WTC11 (cell line): Measurements from ENCODE around the gene ATG16L1. TPM values are rescaled to one million over a fixed set of nuclear protein-coding genes. Genes with fewer than 3 reads are reported as not detected.

Experiments used
- ATAC-seq: fragments of 200-7000 bp; cut with Tn5 transposase; 2 replicates; pipeline ENCODE4 v1.10.0; 2021; ENCODE audit warnings: mild to moderate bottlenecking, moderate library complexity
- CTCF ChIA-PET: fragments of 300-600 bp; sonication (Branson Sonifier 250); formaldehyde crosslinking; loops from one replicate; lab custom pipeline; 2021; ENCODE audit warnings: antibody characterized with exemption; lab: Charles Lee
- POLR2A ChIA-PET: fragments of 350-600 bp; sonication (Branson Sonifier 250); formaldehyde crosslinking; loops from one replicate; lab custom pipeline; 2021; ENCODE audit warnings: antibody characterized with exemption; lab: Charles Lee
- DNase-seq: peaks from one replicate; pipeline ENCODE4 v3.0.0; 2021; ENCODE audit warnings: low spot score
- H3K27ac Mint-ChIP-seq: 2 replicates; pipeline ENCODE4 v1.8.0; 2021; ENCODE audit warnings: mixed read lengths
- H3K27me3 Mint-ChIP-seq: 2 replicates; pipeline ENCODE4 v1.8.0; 2021; ENCODE audit warnings: low read depth, mild to moderate bottlenecking, moderate library complexity, mixed read lengths
- H3K36me3 Mint-ChIP-seq: 2 replicates; pipeline ENCODE4 v1.8.0; 2021; ENCODE audit warnings: mixed read lengths
- H3K4me1 Mint-ChIP-seq: 2 replicates; pipeline ENCODE4 v1.8.0; 2022; ENCODE audit warnings: mixed read lengths
- H3K4me3 Mint-ChIP-seq: 2 replicates; pipeline ENCODE4 v1.8.0; 2021; ENCODE audit warnings: mild to moderate bottlenecking, moderate library complexity, mixed read lengths
- H3K9me3 Mint-ChIP-seq: 2 replicates; pipeline ENCODE4 v1.8.0; 2021; ENCODE audit warnings: mixed read lengths
- ATF1 ChIP-seq: sonication (generic); formaldehyde crosslinking; IDR thresholded peaks from 2 replicates; pipeline ENCODE4 v1.8.1; 2023; ENCODE audit warnings: mild to moderate bottlenecking, moderate library complexity, missing genetic modification reagents
- CREB1 ChIP-seq: sonication (generic); formaldehyde crosslinking; IDR thresholded peaks from 2 replicates; pipeline ENCODE4 v1.8.0; 2023; ENCODE audit warnings: mild to moderate bottlenecking, missing genetic modification reagents
- EMX1 ChIP-seq: fragments of 250-450 bp; sonication (Bioruptor Pico); IDR thresholded peaks from 2 replicates; pipeline ENCODE4 v1.8.0; 2021; ENCODE audit warnings: mild to moderate bottlenecking
- ESRRA ChIP-seq: sonication (generic); formaldehyde crosslinking; IDR thresholded peaks from 2 replicates; pipeline ENCODE4 v1.8.1; 2022; ENCODE audit warnings: mild to moderate bottlenecking, missing genetic modification reagents, borderline replicate concordance
- GABPB1 ChIP-seq: sonication (generic); formaldehyde crosslinking; IDR thresholded peaks from 2 replicates; pipeline ENCODE4 v1.8.1; 2023; ENCODE audit warnings: mild to moderate bottlenecking, missing genetic modification reagents
- IRF2 ChIP-seq: sonication (generic); formaldehyde crosslinking; IDR thresholded peaks from 2 replicates; pipeline ENCODE4 v1.8.0; 2022; ENCODE audit warnings: low read depth, missing genetic modification reagents, borderline replicate concordance
- JUN ChIP-seq: sonication (generic); formaldehyde crosslinking; IDR thresholded peaks from 2 replicates; pipeline ENCODE4 v1.8.0; 2023; ENCODE audit warnings: mild to moderate bottlenecking, missing genetic modification reagents
- NFE2L1 ChIP-seq: sonication (generic); formaldehyde crosslinking; IDR thresholded peaks from 2 replicates; pipeline ENCODE4 v1.8.1; 2023; ENCODE audit warnings: missing genetic modification reagents
- NR1H2 ChIP-seq: sonication (generic); formaldehyde crosslinking; IDR thresholded peaks from 2 replicates; pipeline ENCODE4 v1.9.0; 2021; ENCODE audit warnings: mild to moderate bottlenecking, moderate library complexity, missing genetic modification reagents
- PRRX2 ChIP-seq: fragments of 250-450 bp; sonication (Bioruptor Pico); IDR thresholded peaks from 2 replicates; pipeline ENCODE4 v1.8.0; 2021; ENCODE audit warnings: mild to moderate bottlenecking
- RELA ChIP-seq: sonication (generic); formaldehyde crosslinking; IDR thresholded peaks from 2 replicates; pipeline ENCODE4 v1.8.1; 2022; ENCODE audit warnings: missing genetic modification reagents, mild to moderate bottlenecking, borderline replicate concordance
- TEAD1 ChIP-seq: sonication (generic); formaldehyde crosslinking; IDR thresholded peaks from 2 replicates; pipeline ENCODE4 v1.8.0; 2022; ENCODE audit warnings: mild to moderate bottlenecking, missing genetic modification reagents
- ZBTB21 ChIP-seq: sonication (generic); formaldehyde crosslinking; IDR thresholded peaks from 2 replicates; pipeline ENCODE4 v1.8.1; 2023; ENCODE audit warnings: mild to moderate bottlenecking, missing genetic modification reagents, borderline replicate concordance
- ZNF138 ChIP-seq: sonication (generic); formaldehyde crosslinking; conservative IDR thresholded peaks from 2 replicates; pipeline ENCODE4 v1.8.1; 2022; ENCODE audit warnings: mild to moderate bottlenecking, moderate library complexity, missing genetic modification reagents
- ZNF219 ChIP-seq: sonication (generic); formaldehyde crosslinking; IDR thresholded peaks from 2 replicates; pipeline ENCODE4 v1.8.0; 2023; ENCODE audit warnings: missing genetic modification reagents, mild to moderate bottlenecking, borderline replicate concordance
- ZNF423 ChIP-seq: fragments of 250-450 bp; sonication (Bioruptor Pico); IDR thresholded peaks from 2 replicates; pipeline ENCODE4 v2.1.2; 2022; ENCODE audit warnings: mild to moderate bottlenecking, moderate library complexity
- ZNF671 ChIP-seq: fragments of 250-450 bp; sonication (Bioruptor Pico); IDR thresholded peaks from 2 replicates; pipeline ENCODE4 v1.8.0; 2021; ENCODE audit warnings: mild to moderate bottlenecking
- total RNA-seq: library from RNA; stranded (reverse); gene quantifications from 3 replicates; pipeline ENCODE4 v1.2.3, GENCODE V29; 2021
- TF ChIP-seq, protein P1 (sequence below): fragments of 250-450 bp; sonication (Bioruptor Pico); IDR thresholded peaks from 2 replicates; pipeline ENCODE4 v1.9.0; 2021; ENCODE audit warnings: mild to moderate bottlenecking
- TF ChIP-seq, protein P2 (sequence below): fragments of 200-600 bp; IDR thresholded peaks from 2 replicates; pipeline ENCODE4 v1.8.0; 2022; ENCODE audit warnings: antibody characterized with exemption
- TF ChIP-seq, protein P3 (sequence below): sonication (generic); formaldehyde crosslinking; IDR thresholded peaks from 2 replicates; pipeline ENCODE4 v1.8.1; 2022; ENCODE audit warnings: missing genetic modification reagents, borderline replicate concordance
- TF ChIP-seq, protein P4 (sequence below): sonication (generic); formaldehyde crosslinking; IDR thresholded peaks from 2 replicates; pipeline ENCODE4 v1.8.1; 2022; ENCODE audit warnings: mild to moderate bottlenecking, moderate library complexity, missing genetic modification reagents
- TF ChIP-seq, protein P5 (sequence below): sonication (generic); formaldehyde crosslinking; IDR thresholded peaks from 2 replicates; pipeline ENCODE4 v1.8.1; 2023; ENCODE audit warnings: mild to moderate bottlenecking, missing genetic modification reagents, borderline replicate concordance
- TF ChIP-seq, protein P6 (sequence below): sonication (generic); formaldehyde crosslinking; conservative IDR thresholded peaks from 2 replicates; pipeline ENCODE4 v1.8.1; 2022; ENCODE audit warnings: mild to moderate bottlenecking, missing genetic modification reagents
- TF ChIP-seq, protein P7 (sequence below): sonication (generic); formaldehyde crosslinking; IDR thresholded peaks from 2 replicates; pipeline ENCODE4 v1.8.0; 2022; ENCODE audit warnings: mild to moderate bottlenecking, missing genetic modification reagents

ATG16L1 gene
- total RNA-seq, 1 experiment from 2014 or later = 31.8 TPM

DNA sequence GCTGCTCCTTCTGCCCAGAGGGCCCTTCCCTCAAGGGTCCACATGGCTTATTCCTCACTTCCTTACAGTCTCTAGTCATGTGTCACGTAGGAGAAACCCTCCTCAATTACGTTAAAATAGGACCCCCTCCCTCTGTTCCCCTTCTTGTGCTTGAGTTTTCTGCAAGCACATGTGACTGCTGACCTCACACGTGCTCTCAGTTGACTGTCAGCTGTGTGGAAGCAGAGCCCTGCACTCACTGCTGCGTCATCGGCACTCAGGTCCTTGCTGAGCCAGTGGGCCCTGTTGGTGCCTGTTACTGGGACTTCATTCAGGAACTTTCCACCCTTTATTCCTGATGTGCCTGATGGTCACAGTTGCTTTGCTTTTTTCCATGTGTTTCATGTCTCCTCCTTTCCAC lies 11.1 kb downstream of the ATG16L1 start (continued):
- no peak for TF ChIP-seq IRF2 (CRISPR knock-in tag)
- TF ChIP-seq ZNF219 (CRISPR knock-in tag) = no peak
- TF ChIP-seq ATF1 (CRISPR knock-in tag) = no peak
- TF ChIP-seq, all 79 proteins: peak for 0

DNA sequence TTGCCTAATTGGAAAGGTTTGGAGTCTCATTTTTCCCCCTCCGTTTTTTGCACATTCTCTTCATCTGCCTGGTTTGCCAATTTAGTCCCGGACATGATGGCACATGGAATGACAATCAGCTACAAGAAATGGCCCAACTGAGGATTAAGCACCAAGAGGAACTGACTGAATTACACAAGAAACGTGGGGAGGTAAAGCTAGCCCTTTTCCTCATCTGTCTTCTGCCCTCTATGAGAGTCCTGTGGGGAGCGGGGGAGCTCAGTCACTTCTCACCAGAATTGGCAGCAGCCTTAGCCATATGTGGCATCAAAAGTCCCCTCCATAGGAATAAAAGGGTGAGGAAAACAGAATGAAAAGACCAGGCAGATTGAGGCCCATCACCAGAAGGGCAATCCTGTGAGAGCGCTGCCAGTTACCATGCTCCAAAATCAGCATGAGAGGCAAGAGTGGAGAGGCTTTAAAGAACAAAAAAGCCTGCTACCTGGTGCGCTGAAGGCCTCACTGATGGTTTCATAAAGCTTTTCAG lies 11.6 kb downstream of the ATG16L1 start:
- TF ChIP-seq NR1H2 (CRISPR knock-in tag) (no peak), TEAD1 (CRISPR knock-in tag) (no peak), ESRRA (CRISPR knock-in tag) (no peak), RELA (CRISPR knock-in tag) (no peak), NFE2L1 (CRISPR knock-in tag) (no peak), PRRX2 (no peak), ZNF671 (no peak)
- TF ChIP-seq, protein P1, sequence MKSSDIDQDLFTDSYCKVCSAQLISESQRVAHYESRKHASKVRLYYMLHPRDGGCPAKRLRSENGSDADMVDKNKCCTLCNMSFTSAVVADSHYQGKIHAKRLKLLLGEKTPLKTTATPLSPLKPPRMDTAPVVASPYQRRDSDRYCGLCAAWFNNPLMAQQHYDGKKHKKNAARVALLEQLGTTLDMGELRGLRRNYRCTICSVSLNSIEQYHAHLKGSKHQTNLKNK (CRISPR knock-in tag) = no peak
- TF ChIP-seq, protein P2, sequence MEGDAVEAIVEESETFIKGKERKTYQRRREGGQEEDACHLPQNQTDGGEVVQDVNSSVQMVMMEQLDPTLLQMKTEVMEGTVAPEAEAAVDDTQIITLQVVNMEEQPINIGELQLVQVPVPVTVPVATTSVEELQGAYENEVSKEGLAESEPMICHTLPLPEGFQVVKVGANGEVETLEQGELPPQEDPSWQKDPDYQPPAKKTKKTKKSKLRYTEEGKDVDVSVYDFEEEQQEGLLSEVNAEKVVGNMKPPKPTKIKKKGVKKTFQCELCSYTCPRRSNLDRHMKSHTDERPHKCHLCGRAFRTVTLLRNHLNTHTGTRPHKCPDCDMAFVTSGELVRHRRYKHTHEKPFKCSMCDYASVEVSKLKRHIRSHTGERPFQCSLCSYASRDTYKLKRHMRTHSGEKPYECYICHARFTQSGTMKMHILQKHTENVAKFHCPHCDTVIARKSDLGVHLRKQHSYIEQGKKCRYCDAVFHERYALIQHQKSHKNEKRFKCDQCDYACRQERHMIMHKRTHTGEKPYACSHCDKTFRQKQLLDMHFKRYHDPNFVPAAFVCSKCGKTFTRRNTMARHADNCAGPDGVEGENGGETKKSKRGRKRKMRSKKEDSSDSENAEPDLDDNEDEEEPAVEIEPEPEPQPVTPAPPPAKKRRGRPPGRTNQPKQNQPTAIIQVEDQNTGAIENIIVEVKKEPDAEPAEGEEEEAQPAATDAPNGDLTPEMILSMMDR = no peak
- TF ChIP-seq, protein P3, sequence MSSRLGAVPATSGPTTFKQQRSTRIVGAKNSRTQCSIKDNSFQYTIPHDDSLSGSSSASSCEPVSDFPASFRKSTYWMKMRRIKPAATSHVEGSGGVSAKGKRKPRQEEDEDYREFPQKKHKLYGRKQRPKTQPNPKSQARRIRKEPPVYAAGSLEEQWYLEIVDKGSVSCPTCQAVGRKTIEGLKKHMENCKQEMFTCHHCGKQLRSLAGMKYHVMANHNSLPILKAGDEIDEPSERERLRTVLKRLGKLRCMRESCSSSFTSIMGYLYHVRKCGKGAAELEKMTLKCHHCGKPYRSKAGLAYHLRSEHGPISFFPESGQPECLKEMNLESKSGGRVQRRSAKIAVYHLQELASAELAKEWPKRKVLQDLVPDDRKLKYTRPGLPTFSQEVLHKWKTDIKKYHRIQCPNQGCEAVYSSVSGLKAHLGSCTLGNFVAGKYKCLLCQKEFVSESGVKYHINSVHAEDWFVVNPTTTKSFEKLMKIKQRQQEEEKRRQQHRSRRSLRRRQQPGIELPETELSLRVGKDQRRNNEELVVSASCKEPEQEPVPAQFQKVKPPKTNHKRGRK (CRISPR knock-in tag) = no peak
- DNase-seq (no peak), ATAC-seq (no peak)
- Mint-ChIP-seq H3K4me1 (no peaks in the 10 kb centered on the region), H3K4me3 (no peak overlapping the region), H3K27me3 (no peaks in the 10 kb centered on the region), H3K9me3 (no peaks in the 10 kb centered on the region), H3K36me3 (peaks cover 84% of the 10 kb centered on the region), H3K27ac (no peak overlapping the region)
- CTCF ChIA-PET = no interaction called here
- POLR2A ChIA-PET = no interaction called here

DNA sequence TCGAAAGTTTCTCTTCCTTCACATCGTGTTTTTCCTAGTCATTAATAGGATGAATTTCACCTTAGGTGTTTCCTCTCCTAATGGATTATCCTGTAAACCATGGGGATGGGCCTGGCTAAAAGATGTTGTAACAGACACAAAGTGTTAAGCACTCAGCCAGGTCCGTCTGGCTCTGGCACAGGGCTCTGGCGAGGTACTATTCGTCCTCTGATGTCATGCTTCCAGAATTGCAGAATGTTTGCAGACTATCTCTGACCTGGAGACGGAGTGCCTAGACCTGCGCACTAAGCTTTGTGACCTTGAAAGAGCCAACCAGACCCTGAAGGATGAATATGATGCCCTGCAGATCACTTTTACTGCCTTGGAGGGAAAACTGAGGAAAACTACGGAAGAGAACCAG lies 13.2 kb downstream of the ATG16L1 start:
- Mint-ChIP-seq H3K36me3 (peaks cover 87% of the 10 kb centered on the region), H3K9me3 (no peaks in the 10 kb centered on the region), H3K27ac (no peak overlapping the region), H3K4me1 (no peaks in the 10 kb centered on the region), H3K27me3 (no peaks in the 10 kb centered on the region), H3K4me3 (no peak overlapping the region)
- POLR2A ChIA-PET = no interaction called here
- CTCF ChIA-PET = no interaction called here
- no peak for DNase-seq
- ATAC-seq = no peak
- TF ChIP-seq ATF1 (CRISPR knock-in tag) = no peak
- TF ChIP-seq, protein P4, sequence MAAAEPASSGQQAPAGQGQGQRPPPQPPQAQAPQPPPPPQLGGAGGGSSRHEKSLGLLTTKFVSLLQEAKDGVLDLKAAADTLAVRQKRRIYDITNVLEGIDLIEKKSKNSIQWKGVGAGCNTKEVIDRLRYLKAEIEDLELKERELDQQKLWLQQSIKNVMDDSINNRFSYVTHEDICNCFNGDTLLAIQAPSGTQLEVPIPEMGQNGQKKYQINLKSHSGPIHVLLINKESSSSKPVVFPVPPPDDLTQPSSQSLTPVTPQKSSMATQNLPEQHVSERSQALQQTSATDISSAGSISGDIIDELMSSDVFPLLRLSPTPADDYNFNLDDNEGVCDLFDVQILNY (CRISPR knock-in tag) = no peak
- no peak for TF ChIP-seq ZNF423
- TF ChIP-seq, protein P5, sequence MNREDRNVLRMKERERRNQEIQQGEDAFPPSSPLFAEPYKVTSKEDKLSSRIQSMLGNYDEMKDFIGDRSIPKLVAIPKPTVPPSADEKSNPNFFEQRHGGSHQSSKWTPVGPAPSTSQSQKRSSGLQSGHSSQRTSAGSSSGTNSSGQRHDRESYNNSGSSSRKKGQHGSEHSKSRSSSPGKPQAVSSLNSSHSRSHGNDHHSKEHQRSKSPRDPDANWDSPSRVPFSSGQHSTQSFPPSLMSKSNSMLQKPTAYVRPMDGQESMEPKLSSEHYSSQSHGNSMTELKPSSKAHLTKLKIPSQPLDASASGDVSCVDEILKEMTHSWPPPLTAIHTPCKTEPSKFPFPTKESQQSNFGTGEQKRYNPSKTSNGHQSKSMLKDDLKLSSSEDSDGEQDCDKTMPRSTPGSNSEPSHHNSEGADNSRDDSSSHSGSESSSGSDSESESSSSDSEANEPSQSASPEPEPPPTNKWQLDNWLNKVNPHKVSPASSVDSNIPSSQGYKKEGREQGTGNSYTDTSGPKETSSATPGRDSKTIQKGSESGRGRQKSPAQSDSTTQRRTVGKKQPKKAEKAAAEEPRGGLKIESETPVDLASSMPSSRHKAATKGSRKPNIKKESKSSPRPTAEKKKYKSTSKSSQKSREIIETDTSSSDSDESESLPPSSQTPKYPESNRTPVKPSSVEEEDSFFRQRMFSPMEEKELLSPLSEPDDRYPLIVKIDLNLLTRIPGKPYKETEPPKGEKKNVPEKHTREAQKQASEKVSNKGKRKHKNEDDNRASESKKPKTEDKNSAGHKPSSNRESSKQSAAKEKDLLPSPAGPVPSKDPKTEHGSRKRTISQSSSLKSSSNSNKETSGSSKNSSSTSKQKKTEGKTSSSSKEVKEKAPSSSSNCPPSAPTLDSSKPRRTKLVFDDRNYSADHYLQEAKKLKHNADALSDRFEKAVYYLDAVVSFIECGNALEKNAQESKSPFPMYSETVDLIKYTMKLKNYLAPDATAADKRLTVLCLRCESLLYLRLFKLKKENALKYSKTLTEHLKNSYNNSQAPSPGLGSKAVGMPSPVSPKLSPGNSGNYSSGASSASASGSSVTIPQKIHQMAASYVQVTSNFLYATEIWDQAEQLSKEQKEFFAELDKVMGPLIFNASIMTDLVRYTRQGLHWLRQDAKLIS (CRISPR knock-in tag) = no peak
- TF ChIP-seq, protein P6, sequence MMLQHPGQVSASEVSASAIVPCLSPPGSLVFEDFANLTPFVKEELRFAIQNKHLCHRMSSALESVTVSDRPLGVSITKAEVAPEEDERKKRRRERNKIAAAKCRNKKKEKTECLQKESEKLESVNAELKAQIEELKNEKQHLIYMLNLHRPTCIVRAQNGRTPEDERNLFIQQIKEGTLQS (CRISPR knock-in tag) = no peak
- TF ChIP-seq, protein P7, sequence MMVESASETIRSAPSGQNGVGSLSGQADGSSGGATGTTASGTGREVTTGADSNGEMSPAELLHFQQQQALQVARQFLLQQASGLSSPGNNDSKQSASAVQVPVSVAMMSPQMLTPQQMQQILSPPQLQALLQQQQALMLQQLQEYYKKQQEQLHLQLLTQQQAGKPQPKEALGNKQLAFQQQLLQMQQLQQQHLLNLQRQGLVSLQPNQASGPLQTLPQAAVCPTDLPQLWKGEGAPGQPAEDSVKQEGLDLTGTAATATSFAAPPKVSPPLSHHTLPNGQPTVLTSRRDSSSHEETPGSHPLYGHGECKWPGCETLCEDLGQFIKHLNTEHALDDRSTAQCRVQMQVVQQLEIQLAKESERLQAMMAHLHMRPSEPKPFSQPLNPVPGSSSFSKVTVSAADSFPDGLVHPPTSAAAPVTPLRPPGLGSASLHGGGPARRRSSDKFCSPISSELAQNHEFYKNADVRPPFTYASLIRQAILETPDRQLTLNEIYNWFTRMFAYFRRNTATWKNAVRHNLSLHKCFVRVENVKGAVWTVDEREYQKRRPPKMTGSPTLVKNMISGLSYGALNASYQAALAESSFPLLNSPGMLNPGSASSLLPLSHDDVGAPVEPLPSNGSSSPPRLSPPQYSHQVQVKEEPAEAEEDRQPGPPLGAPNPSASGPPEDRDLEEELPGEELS (CRISPR knock-in tag) = no peak
- no peak for TF ChIP-seq EMX1 (CRISPR knock-in tag)
- no peak for TF ChIP-seq GABPB1 (CRISPR knock-in tag)
- TF ChIP-seq ZNF138 (CRISPR knock-in tag) = no peak
- TF ChIP-seq ZBTB21 = no peak
- no peak for TF ChIP-seq PRRX2
- no peak for TF ChIP-seq JUN (CRISPR knock-in tag)
- TF ChIP-seq ZNF219 (CRISPR knock-in tag) = no peak
- TF ChIP-seq CREB1 (CRISPR knock-in tag) = no peak
